HepG2 (cell line): ENCODE measurements around the gene MARK2. TPM values are rescaled to one million over a fixed set of nuclear protein-coding genes. Genes with fewer than 3 reads are reported as not detected.

Experiments
- BCL6 ChIP-seq: IDR thresholded peaks from 2 replicates; pipeline ENCODE4 v1.6.1; 2016; ENCODE audit warnings: missing genetic modification reagents, missing compliant biosample characterization
- CREB1 ChIP-seq, 2 experiments: fragments of 450-650 bp in 1 of 2; IDR thresholded peaks; 2 replicates each; pipeline ENCODE4 v1.6.1; 2016 to 2017; ENCODE audit warnings: control low read depth in 1 of 2, mild to moderate bottlenecking in 1 of 2, missing compliant biosample characterization in 1 of 2, missing genetic modification characterization in 1 of 2
- GATAD2A ChIP-seq: IDR thresholded peaks from 2 replicates; pipeline ENCODE4 v1.6.1; 2016
- KDM5B ChIP-seq: sonication (generic); formaldehyde crosslinking; IDR thresholded peaks from 2 replicates; pipeline ENCODE4 v1.4.0; 2020; ENCODE audit warnings: missing genetic modification reagents, mild to moderate bottlenecking, borderline replicate concordance
- NCOA2 ChIP-seq: sonication (generic); formaldehyde crosslinking; IDR thresholded peaks from 2 replicates; pipeline ENCODE4 v1.8.0; 2022; ENCODE audit warnings: inconsistent platforms
- NR2F6 ChIP-seq, 2 experiments: IDR thresholded peaks; 2 replicates each; pipeline ENCODE4 v1.6.1; 2016; ENCODE audit warnings: antibody characterized with exemption in 1 of 2, mild to moderate bottlenecking in 1 of 2
- RXRB ChIP-seq: IDR thresholded peaks from 2 replicates; pipeline ENCODE4 v1.6.1; 2016; ENCODE audit warnings: borderline replicate concordance, missing genetic modification reagents, missing compliant biosample characterization
- ZBTB40 ChIP-seq, 2 experiments: fragments of 450-650 bp in 1 of 2; sonication (generic) in 1 of 2; formaldehyde crosslinking in 1 of 2; IDR thresholded peaks; 2 replicates each; pipeline versions ENCODE4 v1.6.1 to v1.8.0; 2016 to 2022; ENCODE audit warnings: antibody characterized with exemption in 1 of 2, mild to moderate bottlenecking in 1 of 2, missing genetic modification reagents in 1 of 2
- ZNF280B ChIP-seq: sonication (generic); formaldehyde crosslinking; IDR thresholded peaks from 2 replicates; pipeline ENCODE4 v1.5.0; 2020; ENCODE audit warnings: missing genetic modification reagents, mild to moderate bottlenecking, borderline replicate concordance
- ZNF484 ChIP-seq: sonication (generic); formaldehyde crosslinking; IDR thresholded peaks from 2 replicates; pipeline ENCODE4 v1.5.1; 2020; ENCODE audit warnings: mild to moderate bottlenecking, low read depth, missing genetic modification reagents, borderline replicate concordance
- ZNF777 ChIP-seq: sonication (generic); formaldehyde crosslinking; IDR thresholded peaks from 2 replicates; pipeline ENCODE4 v1.4.0; 2020; ENCODE audit warnings: missing genetic modification reagents
- ZNF788 ChIP-seq: sonication (generic); formaldehyde crosslinking; IDR thresholded peaks from 2 replicates; pipeline ENCODE4 v1.5.0; 2020; ENCODE audit warnings: mild to moderate bottlenecking, missing genetic modification reagents, borderline replicate concordance
- ZNF878 ChIP-seq: sonication (generic); formaldehyde crosslinking; IDR thresholded peaks from 2 replicates; pipeline ENCODE4 v1.8.1; 2023; ENCODE audit warnings: mild to moderate bottlenecking, missing genetic modification reagents, moderate library complexity
- ZSCAN9 ChIP-seq: IDR thresholded peaks from 2 replicates; pipeline ENCODE4 v1.6.1; 2016; ENCODE audit warnings: borderline replicate concordance
- polyA plus RNA-seq, 8 experiments: library from polyadenylated mRNA; depleted of rRNA in 3 of 8; stranded (reverse) in 7 of 8; unstranded in 1 of 8; fragments of >200 nt; fragmentation: Illumina TruSeq in 4 of 8; extraction: Trizol in 4 of 8; gene quantifications; 2 replicates each; pipeline versions ENCODE4 v1.2.1 to v1.2.3, GENCODE V29; 2011 to 2016; ENCODE audit warnings: low read depth in 4 of 8, missing spikeins in 1 of 8, mixed read lengths in 1 of 8; ENCODE audit not compliant: insufficient read depth in 1 of 8
- total RNA-seq, 5 experiments: library from RNA; depleted of rRNA; stranded (reverse); fragments of >200 nt; fragmentation: Illumina TruSeq; extraction: Trizol; gene quantifications; 2 replicates each; pipeline ENCODE4 v1.2.3, GENCODE V29; 2016; ENCODE audit warnings: low read depth in 1 of 5
- TF ChIP-seq, protein P1 (sequence below), 2 experiments: sonication (generic) in 1 of 2; formaldehyde crosslinking in 1 of 2; IDR thresholded peaks; 2 replicates each; pipeline versions ENCODE4 v1.5.1 to v1.6.1; 2011 to 2020; ENCODE audit warnings: borderline replicate concordance in 1 of 2, low read depth in 1 of 2, low read length in 1 of 2, mild to moderate bottlenecking in 1 of 2, missing genetic modification reagents in 1 of 2, moderate library complexity in 1 of 2

The MARK2 gene
- total and polyA plus RNA-seq, 2 of the 13 experiments (the other 11 are each of a cell fraction or from before 2014, with no cell fraction given), result 13.5 to 13.9 TPM

DNA sequence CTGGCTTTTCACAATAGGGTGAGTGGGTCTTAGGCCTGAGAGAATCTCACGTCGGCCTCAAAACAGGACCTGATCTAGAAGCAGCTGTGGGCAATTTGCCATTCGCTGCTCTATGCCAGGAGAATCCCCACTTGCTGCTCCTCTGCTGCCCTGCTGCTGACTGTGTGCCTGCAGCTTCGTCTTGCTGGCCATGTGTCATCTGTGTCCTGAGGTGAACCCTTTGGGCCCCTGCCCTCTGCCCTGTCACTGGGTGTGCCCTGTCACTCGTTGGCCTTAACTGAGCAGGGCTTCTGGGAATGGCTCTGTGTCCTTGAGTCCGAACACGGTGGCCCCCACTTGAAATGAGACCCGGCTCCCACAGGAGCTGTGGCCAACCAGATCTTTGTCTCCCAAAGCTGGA, 106.1 kb downstream of the MARK2 start (continued):
- TF ChIP-seq ZBTB40 (IDR thresholded peaks at IDR 0.05) (no peak), ZBTB40 (CRISPR knock-in tag; IDR thresholded peaks at IDR 0.05) (peak; percentile 50; the same call in 1 of the 2 replicates), RXRB (peak; percentile 99), ZNF777 (CRISPR knock-in tag) (no peak), ZNF788 (CRISPR knock-in tag) (0 out of 2 replicates have a peak, but pooled peaks have one; percentile 62), CREB1 (IDR thresholded peaks at IDR 0.05) (no peak), CREB1 (CRISPR knock-in tag; IDR thresholded peaks at IDR 0.05) (0 out of 2 replicates have a peak, but pooled peaks have one; percentile 35), NCOA2 (peak; percentile 70), NR2F6 (IDR thresholded peaks at IDR 0.05) (peak; percentile 59), NR2F6 (CRISPR knock-in tag; IDR thresholded peaks at IDR 0.05) (peak; percentile 77), ZSCAN9 (CRISPR knock-in tag) (no peak), ZNF280B (CRISPR knock-in tag) (0 out of 2 replicates have a peak, but pooled peaks have one; percentile 25), KDM5B (CRISPR knock-in tag) (no peak), BCL6 (CRISPR knock-in tag) (peak; percentile 26; the same call in 1 of the 2 replicates), ZNF878 (CRISPR knock-in tag) (no peak), ZNF484 (no peak), GATAD2A (CRISPR knock-in tag) (peak; percentile 46; the same call in 1 of the 2 replicates)
- TF ChIP-seq, protein P1, sequence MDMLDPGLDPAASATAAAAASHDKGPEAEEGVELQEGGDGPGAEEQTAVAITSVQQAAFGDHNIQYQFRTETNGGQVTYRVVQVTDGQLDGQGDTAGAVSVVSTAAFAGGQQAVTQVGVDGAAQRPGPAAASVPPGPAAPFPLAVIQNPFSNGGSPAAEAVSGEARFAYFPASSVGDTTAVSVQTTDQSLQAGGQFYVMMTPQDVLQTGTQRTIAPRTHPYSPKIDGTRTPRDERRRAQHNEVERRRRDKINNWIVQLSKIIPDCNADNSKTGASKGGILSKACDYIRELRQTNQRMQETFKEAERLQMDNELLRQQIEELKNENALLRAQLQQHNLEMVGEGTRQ (IDR thresholded peaks at IDR 0.05; ENCODE audit: low read depth, low read length), result no peak
- TF ChIP-seq, protein P1 (CRISPR knock-in tag; IDR thresholded peaks at IDR 0.05; ENCODE audit: borderline replicate concordance), result no peak
